K562 (cell line): ENCODE measurements around the gene ZNF701. TPM values are rescaled to one million over a fixed set of nuclear protein-coding genes. Genes with fewer than 3 reads are reported as not detected.

Experiments used
- CBFA2T3 ChIP-seq: fragments of 450-650 bp; IDR thresholded peaks from 2 replicates; pipeline ENCODE4 v1.6.1; 2017
- CEBPG ChIP-seq, 3 experiments: fragments of 200-800 bp in 1 of 3; sonication (Bioruptor generic) in 1 of 3; sonication (generic) in 1 of 3; formaldehyde crosslinking in 1 of 3; IDR thresholded peaks in 2 of 3; conservative IDR thresholded peaks in 1 of 3; 2 replicates each; pipeline versions ENCODE4 v1.6.1 to v1.8.0; 2016 to 2022; ENCODE audit warnings: missing compliant biosample characterization in 2 of 3, missing genetic modification characterization in 2 of 3, mild to moderate bottlenecking in 1 of 3, missing genetic modification reagents in 1 of 3
- HNRNPLL ChIP-seq: fragments of 200-400 bp; formaldehyde crosslinking; IDR thresholded peaks from 2 replicates; pipeline ENCODE4 v1.6.1; 2017; ENCODE audit warnings: low read length, low read depth, mild to moderate bottlenecking; ENCODE audit not compliant: poor library complexity, severe bottlenecking
- HNRNPUL1 ChIP-seq: fragments of 200-400 bp; formaldehyde crosslinking; IDR thresholded peaks from 2 replicates; pipeline ENCODE4 v1.6.1; 2017; ENCODE audit warnings: low read length
- LARP7 ChIP-seq: fragments of 450-650 bp; IDR thresholded peaks from 2 replicates; pipeline ENCODE4 v1.6.1; 2016
- RNF2 ChIP-seq: sonication (generic); IDR thresholded peaks from 2 replicates; pipeline ENCODE4 v1.6.1; 2016
- SP1 ChIP-seq: sonication (generic); formaldehyde crosslinking; IDR thresholded peaks from 2 replicates; pipeline ENCODE4 v1.8.1; 2022; ENCODE audit warnings: mild to moderate bottlenecking, missing genetic modification reagents
- SRSF7 ChIP-seq: fragments of 200-400 bp; formaldehyde crosslinking; optimal IDR thresholded peaks from 2 replicates; pipeline ENCODE3; 2017; ENCODE audit warnings: mild to moderate bottlenecking, low read depth, low read length
- TBP ChIP-seq: optimal IDR thresholded peaks from 2 replicates; pipeline ENCODE3; 2011; ENCODE audit warnings: low read depth, low read length, improper control_type of control experiment
- polyA plus RNA-seq, 8 experiments: library from polyadenylated mRNA; depleted of rRNA in 4 of 8; stranded (reverse) in 5 of 8; unstranded in 3 of 8; fragments of >200 nt; fragmentation: Nextera tagmentation in 2 of 8; fragmentation: Illumina TruSeq in 1 of 8; extraction: Ambion mirVana in 2 of 8; extraction: Trizol in 1 of 8; gene quantifications; 2 replicates each; pipeline versions ENCODE4 v1.2.1 to v1.2.3, GENCODE V29; 2011 to 2014; ENCODE audit warnings: inconsistent platforms in 1 of 8, missing spikeins in 1 of 8
- total RNA-seq, 7 experiments: library from RNA; depleted of rRNA in 6 of 7; stranded (reverse); fragments of >200 nt in 6 of 7; fragmentation: Illumina TruSeq in 2 of 7; extraction: Trizol in 2 of 7; gene quantifications; 2 replicates each; pipeline versions ENCODE4 v1.2.1 to v1.2.3, GENCODE V29; 2011 to 2021; ENCODE audit warnings: low replicate concordance in 1 of 7
- TF ChIP-seq, protein P1 (sequence below), 2 experiments: fragments of 450-650 bp in 1 of 2; IDR thresholded peaks; 2 replicates each; pipeline ENCODE4 v1.6.1; 2011 to 2017; ENCODE audit warnings: low read depth in 2 of 2, antibody characterized with exemption in 1 of 2, borderline replicate concordance in 1 of 2, low read length in 1 of 2, mild to moderate bottlenecking in 1 of 2, mixed read lengths in 1 of 2; ENCODE audit not compliant: control insufficient read depth in 1 of 2
- TF ChIP-seq, protein P2 (sequence below): sonication (generic); formaldehyde crosslinking; IDR thresholded peaks from 2 replicates; pipeline ENCODE4 v1.8.0; 2022; ENCODE audit warnings: missing genetic modification reagents, mild to moderate bottlenecking, moderate library complexity, borderline replicate concordance
- TF ChIP-seq, protein P3 (sequence below): fragments of 450-650 bp; formaldehyde crosslinking; IDR thresholded peaks from 2 replicates; pipeline ENCODE4 v1.4.0; 2022; ENCODE audit warnings: missing genetic modification characterization
- TF ChIP-seq, protein P4 (sequence below): fragments of 250-450 bp; sonication (Bioruptor Pico); IDR thresholded peaks from 2 replicates; pipeline ENCODE4 v1.4.0; 2020
- TF ChIP-seq, protein P5 (sequence below): IDR thresholded peaks from 2 replicates; pipeline ENCODE4 v1.6.1; 2011; ENCODE audit not compliant: insufficient read length; ENCODE audit errors: extremely low read depth

Gene ZNF701
- total and polyA plus RNA-seq, 9 of the 15 experiments (the other 6 are each of a cell fraction or from before 2014, with no cell fraction given) = 5.3 to 15.9 (median 10.1) TPM

DNA sequence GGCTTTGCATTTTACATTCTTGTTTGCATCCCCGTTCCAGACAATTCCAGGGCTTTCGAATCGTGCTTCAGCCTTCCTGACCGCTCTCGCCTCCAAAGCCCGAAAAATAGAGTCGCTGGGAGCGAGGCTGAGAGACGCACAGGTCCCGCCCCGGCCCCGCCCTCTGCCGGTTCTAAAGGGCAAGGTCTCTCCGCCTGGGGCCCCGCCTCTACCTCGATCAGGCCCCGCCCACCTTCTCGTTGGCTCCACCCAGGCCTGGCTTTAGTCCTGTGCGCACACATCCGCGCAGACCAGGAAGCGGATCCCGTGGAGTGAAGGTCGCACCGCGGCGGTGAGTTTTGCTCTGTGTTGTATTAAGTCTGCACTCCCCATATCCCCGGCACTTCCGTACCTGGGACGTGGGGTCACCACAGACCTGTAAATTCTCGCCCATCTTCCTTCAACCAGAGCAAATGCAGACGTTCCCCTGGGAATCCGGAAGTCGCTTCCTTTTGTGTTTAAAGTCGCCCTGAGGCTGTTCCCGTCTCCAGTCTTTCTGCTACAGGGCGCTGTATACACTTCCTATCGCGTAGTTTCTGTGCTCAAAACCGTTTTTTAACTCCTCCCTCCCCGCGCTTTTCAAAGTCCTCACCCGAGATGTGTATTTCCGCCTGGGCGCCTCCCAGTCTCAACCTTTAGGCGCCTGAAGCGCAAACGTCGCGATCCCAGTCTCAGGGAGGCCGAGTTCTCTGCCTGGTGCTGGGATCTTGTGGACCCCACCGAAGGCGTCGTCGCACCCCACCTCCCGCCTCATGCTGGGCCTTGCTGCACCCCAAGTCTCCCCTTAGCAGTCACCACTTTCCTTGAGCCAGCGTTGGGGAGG lies at the start of gene ZNF701 (continued):
- TF ChIP-seq, protein P1, sequence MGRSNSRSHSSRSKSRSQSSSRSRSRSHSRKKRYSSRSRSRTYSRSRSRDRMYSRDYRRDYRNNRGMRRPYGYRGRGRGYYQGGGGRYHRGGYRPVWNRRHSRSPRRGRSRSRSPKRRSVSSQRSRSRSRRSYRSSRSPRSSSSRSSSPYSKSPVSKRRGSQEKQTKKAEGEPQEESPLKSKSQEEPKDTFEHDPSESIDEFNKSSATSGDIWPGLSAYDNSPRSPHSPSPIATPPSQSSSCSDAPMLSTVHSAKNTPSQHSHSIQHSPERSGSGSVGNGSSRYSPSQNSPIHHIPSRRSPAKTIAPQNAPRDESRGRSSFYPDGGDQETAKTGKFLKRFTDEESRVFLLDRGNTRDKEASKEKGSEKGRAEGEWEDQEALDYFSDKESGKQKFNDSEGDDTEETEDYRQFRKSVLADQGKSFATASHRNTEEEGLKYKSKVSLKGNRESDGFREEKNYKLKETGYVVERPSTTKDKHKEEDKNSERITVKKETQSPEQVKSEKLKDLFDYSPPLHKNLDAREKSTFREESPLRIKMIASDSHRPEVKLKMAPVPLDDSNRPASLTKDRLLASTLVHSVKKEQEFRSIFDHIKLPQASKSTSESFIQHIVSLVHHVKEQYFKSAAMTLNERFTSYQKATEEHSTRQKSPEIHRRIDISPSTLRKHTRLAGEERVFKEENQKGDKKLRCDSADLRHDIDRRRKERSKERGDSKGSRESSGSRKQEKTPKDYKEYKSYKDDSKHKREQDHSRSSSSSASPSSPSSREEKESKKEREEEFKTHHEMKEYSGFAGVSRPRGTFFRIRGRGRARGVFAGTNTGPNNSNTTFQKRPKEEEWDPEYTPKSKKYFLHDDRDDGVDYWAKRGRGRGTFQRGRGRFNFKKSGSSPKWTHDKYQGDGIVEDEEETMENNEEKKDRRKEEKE (IDR thresholded peaks at IDR 0.05; ENCODE audit: borderline replicate concordance in 1 of 2, control insufficient read depth in 1 of 2, low read depth in 2 of 2, low read length in 1 of 2) = no peak
- no peak for TF ChIP-seq CBFA2T3
- TF ChIP-seq SRSF7 = no peak
- no peak for TF ChIP-seq HNRNPUL1
- TF ChIP-seq, protein P2, sequence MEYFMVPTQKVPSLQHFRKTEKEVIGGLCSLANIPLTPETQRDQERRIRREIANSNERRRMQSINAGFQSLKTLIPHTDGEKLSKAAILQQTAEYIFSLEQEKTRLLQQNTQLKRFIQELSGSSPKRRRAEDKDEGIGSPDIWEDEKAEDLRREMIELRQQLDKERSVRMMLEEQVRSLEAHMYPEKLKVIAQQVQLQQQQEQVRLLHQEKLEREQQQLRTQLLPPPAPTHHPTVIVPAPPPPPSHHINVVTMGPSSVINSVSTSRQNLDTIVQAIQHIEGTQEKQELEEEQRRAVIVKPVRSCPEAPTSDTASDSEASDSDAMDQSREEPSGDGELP = 0 out of 2 replicates have a peak, but pooled peaks have one; percentile 18
- TF ChIP-seq, protein P3, sequence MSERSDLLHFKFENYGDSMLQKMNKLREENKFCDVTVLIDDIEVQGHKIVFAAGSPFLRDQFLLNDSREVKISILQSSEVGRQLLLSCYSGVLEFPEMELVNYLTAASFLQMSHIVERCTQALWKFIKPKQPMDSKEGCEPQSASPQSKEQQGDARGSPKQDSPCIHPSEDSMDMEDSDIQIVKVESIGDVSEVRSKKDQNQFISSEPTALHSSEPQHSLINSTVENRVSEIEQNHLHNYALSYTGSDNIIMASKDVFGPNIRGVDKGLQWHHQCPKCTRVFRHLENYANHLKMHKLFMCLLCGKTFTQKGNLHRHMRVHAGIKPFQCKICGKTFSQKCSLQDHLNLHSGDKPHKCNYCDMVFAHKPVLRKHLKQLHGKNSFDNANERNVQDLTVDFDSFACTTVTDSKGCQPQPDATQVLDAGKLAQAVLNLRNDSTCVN (CRISPR knock-in tag) = no peak
- peak; percentile 81; the same call in 1 of the 2 replicates for TF ChIP-seq SP1 (CRISPR knock-in tag)
- TF ChIP-seq CEBPG (CRISPR knock-in tag; IDR thresholded peaks at IDR 0.05) = no peak
- no peak for TF ChIP-seq CEBPG (tag; conservative IDR thresholded peaks at IDR 0.05 in 1 of 2, IDR thresholded peaks at IDR 0.05 in 1 of 2)
- TF ChIP-seq TBP = peak; percentile 70
- TF ChIP-seq RNF2 = no peak
- TF ChIP-seq, protein P4, sequence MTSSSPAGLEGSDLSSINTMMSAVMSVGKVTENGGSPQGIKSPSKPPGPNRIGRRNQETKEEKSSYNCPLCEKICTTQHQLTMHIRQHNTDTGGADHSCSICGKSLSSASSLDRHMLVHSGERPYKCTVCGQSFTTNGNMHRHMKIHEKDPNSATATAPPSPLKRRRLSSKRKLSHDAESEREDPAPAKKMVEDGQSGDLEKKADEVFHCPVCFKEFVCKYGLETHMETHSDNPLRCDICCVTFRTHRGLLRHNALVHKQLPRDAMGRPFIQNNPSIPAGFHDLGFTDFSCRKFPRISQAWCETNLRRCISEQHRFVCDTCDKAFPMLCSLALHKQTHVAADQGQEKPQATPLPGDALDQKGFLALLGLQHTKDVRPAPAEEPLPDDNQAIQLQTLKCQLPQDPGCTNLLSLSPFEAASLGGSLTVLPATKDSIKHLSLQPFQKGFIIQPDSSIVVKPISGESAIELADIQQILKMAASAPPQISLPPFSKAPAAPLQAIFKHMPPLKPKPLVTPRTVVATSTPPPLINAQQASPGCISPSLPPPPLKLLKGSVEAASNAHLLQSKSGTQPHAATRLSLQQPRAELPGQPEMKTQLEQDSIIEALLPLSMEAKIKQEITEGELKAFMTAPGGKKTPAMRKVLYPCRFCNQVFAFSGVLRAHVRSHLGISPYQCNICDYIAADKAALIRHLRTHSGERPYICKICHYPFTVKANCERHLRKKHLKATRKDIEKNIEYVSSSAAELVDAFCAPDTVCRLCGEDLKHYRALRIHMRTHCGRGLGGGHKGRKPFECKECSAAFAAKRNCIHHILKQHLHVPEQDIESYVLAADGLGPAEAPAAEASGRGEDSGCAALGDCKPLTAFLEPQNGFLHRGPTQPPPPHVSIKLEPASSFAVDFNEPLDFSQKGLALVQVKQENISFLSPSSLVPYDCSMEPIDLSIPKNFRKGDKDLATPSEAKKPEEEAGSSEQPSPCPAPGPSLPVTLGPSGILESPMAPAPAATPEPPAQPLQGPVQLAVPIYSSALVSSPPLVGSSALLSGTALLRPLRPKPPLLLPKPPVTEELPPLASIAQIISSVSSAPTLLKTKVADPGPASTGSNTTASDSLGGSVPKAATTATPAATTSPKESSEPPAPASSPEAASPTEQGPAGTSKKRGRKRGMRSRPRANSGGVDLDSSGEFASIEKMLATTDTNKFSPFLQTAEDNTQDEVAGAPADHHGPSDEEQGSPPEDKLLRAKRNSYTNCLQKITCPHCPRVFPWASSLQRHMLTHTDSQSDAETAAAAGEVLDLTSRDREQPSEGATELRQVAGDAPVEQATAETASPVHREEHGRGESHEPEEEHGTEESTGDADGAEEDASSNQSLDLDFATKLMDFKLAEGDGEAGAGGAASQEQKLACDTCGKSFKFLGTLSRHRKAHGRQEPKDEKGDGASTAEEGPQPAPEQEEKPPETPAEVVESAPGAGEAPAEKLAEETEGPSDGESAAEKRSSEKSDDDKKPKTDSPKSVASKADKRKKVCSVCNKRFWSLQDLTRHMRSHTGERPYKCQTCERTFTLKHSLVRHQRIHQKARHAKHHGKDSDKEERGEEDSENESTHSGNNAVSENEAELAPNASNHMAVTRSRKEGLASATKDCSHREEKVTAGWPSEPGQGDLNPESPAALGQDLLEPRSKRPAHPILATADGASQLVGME (CRISPR knock-in tag) = no peak
- TF ChIP-seq, protein P5, sequence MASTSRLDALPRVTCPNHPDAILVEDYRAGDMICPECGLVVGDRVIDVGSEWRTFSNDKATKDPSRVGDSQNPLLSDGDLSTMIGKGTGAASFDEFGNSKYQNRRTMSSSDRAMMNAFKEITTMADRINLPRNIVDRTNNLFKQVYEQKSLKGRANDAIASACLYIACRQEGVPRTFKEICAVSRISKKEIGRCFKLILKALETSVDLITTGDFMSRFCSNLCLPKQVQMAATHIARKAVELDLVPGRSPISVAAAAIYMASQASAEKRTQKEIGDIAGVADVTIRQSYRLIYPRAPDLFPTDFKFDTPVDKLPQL = no peak
- no peak for TF ChIP-seq LARP7
- peak; percentile 47 for TF ChIP-seq HNRNPLL
